HEK293T (cell line): ENCODE measurements around the gene ASAP2.

Source experiments
- ELF4 ChIP-seq: fragments of 450-650 bp; IDR thresholded peaks from 2 replicates; pipeline ENCODE4 v1.6.1; 2017; ENCODE audit warnings: antibody characterized with exemption
- FOXM1 ChIP-seq: fragments of 450-650 bp; IDR thresholded peaks from 2 replicates; pipeline ENCODE4 v1.6.1; 2017; ENCODE audit warnings: mild to moderate bottlenecking, borderline replicate concordance
- HDGF ChIP-seq: fragments of 450-650 bp; IDR thresholded peaks from 2 replicates; pipeline ENCODE4 v1.6.1; 2017; ENCODE audit warnings: antibody characterized with exemption, borderline replicate concordance
- TARDBP ChIP-seq: fragments of 450-650 bp; IDR thresholded peaks from 2 replicates; pipeline ENCODE4 v1.6.1; 2016

GRCh38 chr2:9315280-9315847 lies 108.8 kb downstream of the ASAP2 start:
- no peak for TF ChIP-seq HDGF
- no peak for TF ChIP-seq ELF4
- no peak for TF ChIP-seq FOXM1
- no peak for TF ChIP-seq TARDBP
